Measurements from ENCODE around the gene EIF4G1. TPM values are rescaled to one million over a fixed set of nuclear protein-coding genes. Genes with fewer than 3 reads are reported as not detected.

Gene EIF4G1
- total RNA-seq, 1 donor = 234 TPM

DNA sequence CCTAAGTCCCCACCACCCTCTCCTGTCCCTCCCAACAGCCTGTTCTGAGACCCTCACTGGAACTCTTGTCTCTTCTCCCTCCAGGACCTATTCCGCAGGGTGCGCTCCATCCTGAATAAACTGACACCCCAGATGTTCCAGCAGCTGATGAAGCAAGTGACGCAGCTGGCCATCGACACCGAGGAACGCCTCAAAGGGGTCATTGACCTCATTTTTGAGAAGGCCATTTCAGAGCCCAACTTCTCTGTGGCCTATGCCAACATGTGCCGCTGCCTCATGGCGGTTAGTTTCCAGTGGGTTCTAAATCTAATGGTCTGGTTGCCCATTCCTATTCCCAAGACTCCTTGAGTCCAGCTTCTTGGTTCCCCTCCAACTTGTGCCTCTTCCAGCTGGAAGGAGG, 9.3 kb downstream of the EIF4G1 start:
- no peak overlapping the region for H3K4me3 ChIP-seq (ENCODE audit: low read depth, low read length)
- no peak for DNase-seq (ENCODE audit: low read depth)
- TF ChIP-seq, protein P1, sequence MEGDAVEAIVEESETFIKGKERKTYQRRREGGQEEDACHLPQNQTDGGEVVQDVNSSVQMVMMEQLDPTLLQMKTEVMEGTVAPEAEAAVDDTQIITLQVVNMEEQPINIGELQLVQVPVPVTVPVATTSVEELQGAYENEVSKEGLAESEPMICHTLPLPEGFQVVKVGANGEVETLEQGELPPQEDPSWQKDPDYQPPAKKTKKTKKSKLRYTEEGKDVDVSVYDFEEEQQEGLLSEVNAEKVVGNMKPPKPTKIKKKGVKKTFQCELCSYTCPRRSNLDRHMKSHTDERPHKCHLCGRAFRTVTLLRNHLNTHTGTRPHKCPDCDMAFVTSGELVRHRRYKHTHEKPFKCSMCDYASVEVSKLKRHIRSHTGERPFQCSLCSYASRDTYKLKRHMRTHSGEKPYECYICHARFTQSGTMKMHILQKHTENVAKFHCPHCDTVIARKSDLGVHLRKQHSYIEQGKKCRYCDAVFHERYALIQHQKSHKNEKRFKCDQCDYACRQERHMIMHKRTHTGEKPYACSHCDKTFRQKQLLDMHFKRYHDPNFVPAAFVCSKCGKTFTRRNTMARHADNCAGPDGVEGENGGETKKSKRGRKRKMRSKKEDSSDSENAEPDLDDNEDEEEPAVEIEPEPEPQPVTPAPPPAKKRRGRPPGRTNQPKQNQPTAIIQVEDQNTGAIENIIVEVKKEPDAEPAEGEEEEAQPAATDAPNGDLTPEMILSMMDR (IDR thresholded peaks at IDR 0.05; ENCODE audit: insufficient read depth, low read length) = no peak

DNA sequence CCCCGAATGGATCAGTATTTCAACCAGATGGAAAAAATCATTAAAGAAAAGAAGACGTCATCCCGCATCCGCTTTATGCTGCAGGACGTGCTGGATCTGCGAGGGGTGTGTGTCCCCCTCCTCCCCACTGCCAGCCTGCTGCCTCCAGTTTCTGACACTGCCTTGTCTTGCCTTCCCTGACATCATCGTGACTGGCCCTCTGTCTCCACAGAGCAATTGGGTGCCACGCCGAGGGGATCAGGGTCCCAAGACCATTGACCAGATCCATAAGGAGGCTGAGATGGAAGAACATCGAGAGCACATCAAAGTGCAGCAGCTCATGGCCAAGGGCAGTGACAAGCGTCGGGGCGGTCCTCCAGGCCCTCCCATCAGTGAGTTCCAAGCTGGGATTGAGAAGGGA, 10.9 kb downstream of the EIF4G1 start:
- TF ChIP-seq, protein P1 (IDR thresholded peaks at IDR 0.05; ENCODE audit: insufficient read depth, low read length) = no peak

DNA sequence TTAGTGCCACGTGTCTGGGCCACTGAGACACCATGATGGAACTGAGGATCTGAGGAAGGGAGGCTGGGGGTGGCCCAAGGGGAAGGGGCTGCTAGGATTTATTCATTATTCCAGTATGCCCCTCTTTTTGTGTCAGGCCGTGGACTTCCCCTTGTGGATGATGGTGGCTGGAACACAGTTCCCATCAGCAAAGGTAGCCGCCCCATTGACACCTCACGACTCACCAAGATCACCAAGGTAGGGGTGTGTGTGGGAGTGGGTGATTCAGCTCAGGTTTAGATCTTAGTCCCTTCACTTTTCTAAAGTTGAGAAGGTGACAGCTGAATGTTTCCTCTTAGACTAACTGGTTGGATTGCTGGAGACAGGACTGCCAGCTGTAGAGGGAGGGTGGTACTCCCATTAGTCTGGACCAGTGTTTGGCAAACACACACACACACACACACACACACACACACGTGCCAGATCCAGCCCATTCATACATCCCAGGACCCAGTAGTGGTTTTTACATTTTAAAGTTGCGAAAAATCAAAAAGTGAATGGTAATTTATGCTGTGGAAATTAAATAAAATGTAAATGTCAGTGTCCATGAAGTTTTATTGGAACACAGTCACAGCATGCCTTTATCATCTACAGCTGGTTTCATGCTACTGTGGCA, 11.4 kb downstream of the EIF4G1 start:
- no peak for DNase-seq (ENCODE audit: low read depth)
- H3K4me3 ChIP-seq (ENCODE audit: low read depth, low read length) = no peak overlapping the region
- TF ChIP-seq, protein P1 (IDR thresholded peaks at IDR 0.05; ENCODE audit: insufficient read depth, low read length) = no peak

More for the DNA sequence above, 10.9 kb downstream of the EIF4G1 start:
- H3K4me3 ChIP-seq (ENCODE audit: low read depth, low read length) = no peak overlapping the region
- no peak for DNase-seq (ENCODE audit: low read depth)

DNA sequence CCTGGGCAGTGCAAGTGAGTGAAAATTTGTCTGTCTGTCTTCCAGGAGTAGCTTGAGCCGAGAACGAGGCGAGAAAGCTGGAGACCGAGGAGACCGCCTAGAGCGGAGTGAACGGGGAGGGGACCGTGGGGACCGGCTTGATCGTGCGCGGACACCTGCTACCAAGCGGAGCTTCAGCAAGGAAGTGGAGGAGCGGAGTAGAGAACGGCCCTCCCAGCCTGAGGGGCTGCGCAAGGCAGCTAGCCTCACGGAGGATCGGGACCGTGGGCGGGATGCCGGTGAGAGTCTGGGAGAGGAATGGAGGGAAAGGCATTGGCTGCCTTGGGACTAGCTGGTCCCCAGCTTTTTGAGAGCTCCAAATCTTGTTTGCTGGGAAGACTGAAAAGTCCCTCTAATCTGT, 12.8 kb downstream of the EIF4G1 start:
- H3K4me3 ChIP-seq (ENCODE audit: low read depth, low read length) = no peak overlapping the region
- no peak for DNase-seq (ENCODE audit: low read depth)
- TF ChIP-seq, protein P1 (IDR thresholded peaks at IDR 0.05; ENCODE audit: insufficient read depth, low read length) = no peak

DNA sequence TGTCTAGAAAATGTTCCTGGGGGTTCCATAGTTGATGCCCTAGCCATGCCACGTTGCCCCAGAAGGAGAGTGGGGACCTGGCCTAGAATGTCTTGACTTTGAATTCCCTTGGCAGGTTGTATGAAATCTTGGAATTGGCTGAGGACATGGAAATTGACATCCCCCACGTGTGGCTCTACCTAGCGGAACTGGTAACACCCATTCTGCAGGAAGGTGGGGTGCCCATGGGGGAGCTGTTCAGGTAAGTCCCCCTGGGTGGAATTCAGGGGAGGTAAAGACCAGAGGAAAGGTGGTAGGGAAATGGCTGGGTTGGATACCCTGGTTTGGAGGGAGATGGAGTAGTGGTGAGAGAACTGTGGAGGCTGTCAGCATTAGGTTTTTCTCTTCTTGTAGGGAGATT, 14.1 kb downstream of the EIF4G1 start:
- TF ChIP-seq, protein P1 (IDR thresholded peaks at IDR 0.05; ENCODE audit: insufficient read depth, low read length) = no peak
- DNase-seq (ENCODE audit: low read depth) = no peak
- H3K4me3 ChIP-seq (ENCODE audit: low read depth, low read length) = no peak overlapping the region

DNA sequence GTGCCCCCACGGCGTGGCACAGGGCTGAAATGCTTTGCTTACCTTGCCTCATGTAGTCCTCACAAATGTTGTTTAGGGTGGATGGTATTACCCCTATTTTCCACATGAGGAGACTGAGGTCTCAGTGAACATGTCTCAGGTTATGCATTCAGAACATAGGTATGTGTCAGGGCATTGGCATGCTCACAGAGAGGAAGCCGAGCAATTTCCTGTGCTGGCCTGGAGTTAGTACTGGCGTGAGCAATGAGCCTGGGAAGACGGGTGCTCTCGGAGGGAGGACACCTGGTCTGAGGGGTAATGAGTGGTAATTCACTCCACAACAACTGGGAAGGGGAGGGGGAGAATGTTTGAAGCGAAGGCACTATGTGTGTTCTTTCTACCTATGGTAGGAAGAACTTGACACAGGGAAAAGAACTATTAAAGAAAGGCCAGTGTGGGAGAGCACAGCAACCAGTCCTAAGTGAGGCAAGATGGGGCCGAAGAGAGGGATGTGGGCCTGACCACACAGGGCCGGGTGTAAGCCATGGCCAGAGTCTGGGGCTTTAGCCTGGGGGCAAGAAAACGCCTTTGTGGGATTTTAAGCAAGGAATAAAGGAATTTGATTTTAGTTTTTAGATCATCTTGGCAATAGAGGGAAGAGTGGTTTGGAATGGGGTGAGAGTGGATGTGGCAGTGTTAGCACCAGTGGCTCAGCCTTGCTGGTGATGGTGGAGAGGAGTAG, 18.1 kb downstream of the EIF4G1 start:
- peak; percentile 85 for DNase-seq (ENCODE audit: low read depth)
- H3K4me3 ChIP-seq (ENCODE audit: low read depth, low read length) = no peak overlapping the region
- TF ChIP-seq, protein P1 (IDR thresholded peaks at IDR 0.05; ENCODE audit: insufficient read depth, low read length) = peak; percentile 2

Measured in fibroblast of the aortic adventitia (primary cell).